NOMO-1 (cell line): ENCODE measurements around the gene PFKM.

Source experiments
- DNase-seq, 2 experiments: peaks; one replicate each; lab custom pipeline; 2025; ENCODE audit not compliant: unreplicated experiment in 2 of 2; lab: John Stamatoyannopoulos, UW

The PFKM gene

DNA sequence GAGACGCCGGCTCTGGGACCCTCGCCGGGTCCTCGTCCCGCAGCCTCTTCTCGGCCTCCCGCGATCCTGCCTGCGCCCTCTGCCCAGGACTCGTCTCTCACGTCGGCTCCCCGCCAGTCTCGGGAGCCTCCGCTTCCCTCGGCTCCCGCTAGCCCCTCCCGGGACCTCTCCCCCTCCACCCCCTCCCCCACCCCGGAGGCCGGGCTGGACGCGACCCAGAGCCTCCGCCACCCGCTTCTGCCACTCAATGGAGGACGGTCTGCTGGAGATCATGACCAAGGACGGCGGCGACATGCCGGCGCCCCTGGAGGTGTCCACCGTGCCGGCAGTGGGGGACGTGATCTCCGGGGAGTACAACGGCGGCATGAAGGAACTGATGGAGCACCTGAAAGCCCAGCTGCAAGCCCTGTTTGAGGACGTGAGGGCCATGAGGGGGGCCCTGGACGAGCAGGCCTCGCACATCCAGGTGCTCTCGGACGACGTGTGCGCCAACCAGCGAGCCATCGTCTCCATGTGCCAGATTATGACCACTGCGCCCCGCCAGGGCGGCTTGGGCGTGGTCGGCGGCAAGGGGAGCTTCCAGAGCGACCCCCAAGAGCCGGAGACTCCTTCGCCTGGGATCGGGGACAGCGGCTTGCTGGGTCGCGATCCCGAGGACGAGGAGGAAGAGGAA is 64.8 kb downstream of the PFKM start:
- no peak for DNase-seq

DNA sequence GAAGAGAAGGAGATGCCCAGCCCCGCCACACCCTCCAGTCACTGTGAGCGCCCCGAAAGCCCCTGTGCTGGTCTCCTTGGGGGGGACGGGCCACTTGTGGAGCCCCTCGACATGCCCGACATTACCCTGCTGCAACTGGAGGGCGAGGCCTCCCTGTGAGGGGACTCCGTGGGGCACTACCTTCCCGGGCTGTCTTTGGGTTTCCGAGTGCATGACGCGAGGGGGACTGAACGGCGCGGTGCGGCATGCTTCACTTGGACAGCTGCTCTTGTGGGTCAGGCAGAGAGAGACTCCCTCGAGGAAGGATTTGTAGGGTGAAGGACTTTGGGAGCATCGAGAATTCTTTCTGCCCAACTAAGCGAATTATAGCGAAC is 65.4 kb downstream of the PFKM start:
- DNase-seq: no peak

DNA sequence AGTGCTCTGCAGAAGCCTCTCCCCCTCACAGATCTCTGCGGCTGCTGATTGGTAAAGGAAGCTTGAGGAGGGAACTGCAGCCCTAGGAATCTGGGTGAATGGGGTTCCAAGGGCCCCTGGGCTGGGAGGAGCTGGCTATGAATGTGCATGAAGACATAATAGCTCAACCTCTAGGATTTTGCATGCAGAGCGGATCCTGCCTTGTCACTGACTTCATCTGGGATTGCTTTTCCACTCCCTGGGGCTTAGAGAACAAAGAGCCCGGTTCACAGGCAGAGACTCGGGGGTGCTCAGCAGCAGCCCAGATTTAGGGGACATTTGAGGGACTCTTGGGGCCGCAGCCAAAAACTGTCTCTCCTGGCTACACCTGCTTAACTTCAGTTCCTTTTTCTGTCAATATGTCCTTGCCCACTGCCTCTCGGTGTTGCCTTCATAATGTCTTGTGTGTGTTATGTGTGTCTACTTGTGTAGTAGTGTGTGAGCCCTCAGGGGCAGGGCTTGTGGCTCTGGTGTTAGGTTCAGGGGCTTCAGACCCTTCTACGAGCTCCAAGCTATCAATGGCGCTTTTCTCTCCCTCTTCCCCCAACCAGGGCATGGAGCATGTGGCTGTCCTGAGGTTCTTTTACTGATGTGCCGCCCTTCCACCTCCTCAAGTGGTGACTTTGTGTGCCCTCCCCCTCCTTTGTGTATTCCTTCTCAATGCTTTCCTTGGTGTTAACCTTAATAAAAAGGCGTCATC is 66.2 kb downstream of the PFKM start:
- DNase-seq: no peak

DNA sequence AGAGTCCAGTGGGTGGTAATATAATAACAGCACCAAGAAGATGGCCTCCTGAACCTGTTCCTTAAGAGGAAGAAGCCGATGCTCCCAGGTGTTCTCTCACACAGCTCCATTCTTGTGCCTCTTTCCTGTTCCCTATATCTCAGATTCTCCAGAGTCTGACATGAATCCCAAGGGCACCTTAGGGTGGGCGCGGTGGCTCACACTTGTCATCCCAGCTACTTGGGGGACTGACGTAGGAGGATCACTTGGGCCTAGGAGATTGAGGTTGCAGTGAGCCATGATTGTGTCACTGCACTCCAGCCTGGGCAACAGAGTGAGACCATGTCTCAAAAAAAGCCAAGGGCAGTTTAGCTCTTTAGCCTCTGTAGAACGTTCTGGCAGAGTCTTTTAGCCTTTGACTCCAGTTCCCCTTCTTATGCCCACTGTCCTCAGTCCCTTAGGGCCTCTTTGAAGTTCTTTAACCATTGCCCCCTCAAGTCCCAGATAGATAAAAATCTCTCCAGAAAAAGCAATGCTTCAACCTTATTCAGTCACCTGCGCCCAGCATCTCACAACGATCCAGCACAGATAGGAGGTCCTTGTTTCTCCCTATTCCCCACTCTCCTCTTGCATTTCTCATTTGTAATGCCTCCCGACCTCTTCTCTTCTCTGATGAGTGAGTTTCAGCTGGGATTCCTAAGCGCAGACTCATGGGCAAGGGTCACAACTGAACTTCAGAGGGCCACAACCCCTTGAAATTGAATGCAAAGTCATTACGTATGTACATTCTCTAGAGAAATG is 68.9 kb downstream of the PFKM start:
- DNase-seq: no peak

DNA sequence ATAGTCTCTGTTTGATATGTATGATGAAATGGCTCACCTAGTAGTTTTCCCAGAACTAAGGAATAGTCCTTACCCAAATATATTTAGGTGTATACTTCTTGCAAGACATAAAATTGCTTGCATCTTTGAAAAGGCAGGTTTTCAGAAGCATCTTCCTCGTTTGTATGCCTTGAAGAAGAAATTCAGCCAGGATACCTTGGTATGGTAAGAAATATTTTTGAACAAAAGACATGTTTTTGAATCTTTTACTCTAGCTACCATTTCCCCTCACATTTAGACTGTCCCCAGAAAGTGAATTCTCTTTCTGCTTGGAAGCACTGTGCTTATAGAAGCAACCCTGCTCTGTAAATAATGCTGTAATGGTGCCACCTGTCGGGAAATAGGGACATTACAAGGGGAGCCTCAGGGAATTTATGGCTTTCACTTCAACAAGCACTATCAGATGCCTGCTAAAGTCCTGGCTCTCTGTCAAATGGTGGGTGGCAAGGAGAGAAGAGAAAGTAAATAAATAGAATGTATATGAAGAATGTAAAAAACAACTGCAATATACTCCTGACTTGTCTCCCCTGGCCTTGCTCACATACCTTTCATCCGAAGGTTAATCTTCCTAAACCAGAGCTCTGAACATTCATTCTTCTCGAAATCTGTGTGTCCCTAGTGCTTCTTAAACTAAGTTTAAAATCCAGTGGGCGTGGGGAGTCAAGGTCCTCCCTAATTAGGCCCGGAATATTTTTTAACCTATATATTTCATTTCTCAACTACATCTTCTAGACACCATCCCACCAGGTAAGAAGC is 70.4 kb downstream of the PFKM start:
- peak in 1 of 2 experiments; percentile 50 for DNase-seq

DNA sequence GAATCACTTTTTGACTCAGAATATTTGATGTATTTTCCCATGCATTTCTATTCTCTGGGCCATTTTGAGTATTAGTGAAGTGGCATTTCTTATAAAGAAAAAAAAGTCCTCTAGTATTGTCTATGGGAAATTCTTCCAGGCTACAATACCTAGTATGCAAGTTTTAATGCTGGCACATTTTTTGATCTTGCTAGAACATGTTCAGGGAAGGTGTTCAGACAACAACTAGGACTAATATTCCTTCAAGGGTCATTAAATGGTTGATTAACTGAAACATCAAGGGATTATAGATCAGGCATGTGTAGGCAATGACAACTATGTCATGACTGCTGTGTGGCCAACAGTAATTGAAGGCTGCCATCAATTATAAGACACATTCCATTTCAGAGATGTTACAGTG is 71.9 kb downstream of the PFKM start:
- no peak for DNase-seq

DNA sequence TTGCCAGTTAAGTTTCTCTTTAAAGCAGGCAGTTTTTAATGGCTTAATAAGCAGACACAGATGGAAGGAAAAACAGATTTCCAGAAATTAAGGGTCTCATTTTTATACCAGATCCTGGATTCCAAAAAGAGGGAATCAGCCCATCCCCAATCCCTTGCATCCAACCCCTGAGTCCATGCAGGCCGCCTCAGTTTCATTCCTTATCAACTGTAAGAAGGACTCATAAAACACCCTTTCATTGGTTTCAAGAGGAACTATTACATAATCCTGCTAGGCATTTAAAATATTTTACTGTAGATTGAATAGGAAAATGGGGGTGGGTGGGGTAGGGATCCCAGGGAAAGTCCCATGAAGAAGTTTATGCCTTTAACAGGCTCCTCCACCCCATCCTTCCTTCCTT is 73.7 kb downstream of the PFKM start:
- DNase-seq: no peak

DNA sequence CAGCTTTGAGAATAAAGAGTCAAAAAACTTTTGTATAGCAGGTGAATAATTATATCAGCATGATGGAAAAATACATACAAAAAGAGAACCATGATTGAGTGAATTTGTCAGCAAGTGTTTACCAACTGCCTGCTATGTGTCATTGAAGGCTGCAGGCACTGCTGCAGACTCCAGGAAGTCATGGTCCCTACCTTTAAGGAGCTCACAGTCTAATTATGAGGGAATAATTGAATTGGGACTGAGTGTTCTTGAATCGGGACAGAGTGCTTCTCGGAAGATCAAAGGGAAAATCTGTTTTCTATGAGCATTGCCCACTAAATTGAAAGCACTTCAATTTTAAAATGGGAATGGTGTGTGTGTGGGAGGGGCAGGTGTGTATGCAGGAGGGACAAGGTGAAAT is 74.5 kb downstream of the PFKM start:
- no peak for DNase-seq

DNA sequence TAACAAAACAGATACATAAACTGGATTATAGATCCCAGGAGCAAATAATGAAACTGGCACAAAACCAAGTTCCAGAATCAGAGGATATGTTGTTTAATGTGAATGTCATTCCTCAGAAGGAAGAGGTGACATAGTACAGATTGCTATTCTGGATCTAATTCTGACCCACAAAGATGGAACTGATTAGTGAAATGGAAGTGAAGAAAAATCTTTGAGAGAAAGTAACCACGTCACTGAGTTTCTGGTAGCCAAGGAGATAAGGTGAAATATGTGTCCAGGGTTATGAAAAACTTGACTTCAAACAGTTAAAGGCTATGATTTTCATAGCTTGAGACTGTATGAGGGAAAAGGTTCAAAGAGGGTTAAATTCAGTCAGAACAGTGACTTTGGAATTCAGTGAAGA is 75.6 kb downstream of the PFKM start:
- no peak for DNase-seq
